Tibial nerve (tissue), 4 donors: ENCODE results near the gene VMAC. TPM values are rescaled to one million over a fixed set of nuclear protein-coding genes. Genes with fewer than 3 reads are reported as not detected.

Experiments
- DNase-seq, 2 donors: peaks; one replicate each; pipeline ENCODE4 v3.0.0-alpha.2; 2019; ENCODE audit warnings: low spot score in 2 of 2
- H3K27ac ChIP-seq, 4 donors: fragments of 200-600 bp; sonication (generic) in 3 of 4; one replicate each; pipeline ENCODE4 v1.5.1; 2017 to 2019; ENCODE audit warnings: mild to moderate bottlenecking in 1 of 4
- H3K27me3 ChIP-seq, 2 donors: fragments of 200-600 bp; sonication (generic) in 1 of 2; one replicate each; pipeline versions ENCODE4 v1.5.1 to v1.6.0; 2017 to 2019
- H3K36me3 ChIP-seq, 3 donors: fragments of 200-600 bp; sonication (generic); one replicate each; pipeline ENCODE4 v1.5.1; 2018 to 2019
- H3K4me1 ChIP-seq, 4 donors: fragments of 200-600 bp; sonication (generic) in 3 of 4; one replicate each; pipeline ENCODE4 v1.5.1; 2017 to 2019
- H3K4me3 ChIP-seq, 4 donors: fragments of 200-600 bp; sonication (generic) in 3 of 4; one replicate each; pipeline ENCODE4 v1.5.1; 2017 to 2019; ENCODE audit warnings: mild to moderate bottlenecking in 1 of 4, moderate library complexity in 1 of 4
- H3K9me3 ChIP-seq, 4 donors: fragments of 200-600 bp; sonication (generic) in 3 of 4; one replicate each; pipeline ENCODE4 v1.5.1; 2017 to 2019
- EP300 ChIP-seq, 2 donors: sonication (generic); formaldehyde crosslinking; IDR thresholded peaks; one replicate each; pipeline ENCODE4 v1.6.1; 2017; ENCODE audit warnings: antibody characterized with exemption in 2 of 2, mild to moderate bottlenecking in 1 of 2
- POLR2A ChIP-seq, 2 donors: fragments of 450-650 bp; IDR thresholded peaks; one replicate each; pipeline ENCODE4 v1.6.1; 2017; ENCODE audit warnings: antibody characterized with exemption in 2 of 2, mild to moderate bottlenecking in 2 of 2, moderate library complexity in 2 of 2
- WGBS, 2 donors: methylation state at CpG; one replicate each; pipeline ENCODE4 v1.1.5; 2018; 5-methylcytosine and 5-hydroxymethylcytosine counted together
- total RNA-seq, 4 donors: library from RNA; depleted of rRNA; stranded (reverse); fragments of >200 nt; gene quantifications; one replicate each; pipeline ENCODE4 v1.1.0, GENCODE V29; 2016
- TF ChIP-seq, protein P1 (sequence below), 5 experiments: fragments of 200-600 bp in 3 of 5; fragments of 450-650 bp in 2 of 5; sonication (generic) in 3 of 5; IDR thresholded peaks; one replicate each; pipeline ENCODE4 v1.5.1; 2016 to 2019; ENCODE audit warnings: antibody characterized with exemption in 5 of 5, mild to moderate bottlenecking in 3 of 5, moderate library complexity in 2 of 5

Gene VMAC
- total RNA-seq, 4 donors from 2014 or later: 8.3 to 16.7 (median 13.9) TPM

DNA sequence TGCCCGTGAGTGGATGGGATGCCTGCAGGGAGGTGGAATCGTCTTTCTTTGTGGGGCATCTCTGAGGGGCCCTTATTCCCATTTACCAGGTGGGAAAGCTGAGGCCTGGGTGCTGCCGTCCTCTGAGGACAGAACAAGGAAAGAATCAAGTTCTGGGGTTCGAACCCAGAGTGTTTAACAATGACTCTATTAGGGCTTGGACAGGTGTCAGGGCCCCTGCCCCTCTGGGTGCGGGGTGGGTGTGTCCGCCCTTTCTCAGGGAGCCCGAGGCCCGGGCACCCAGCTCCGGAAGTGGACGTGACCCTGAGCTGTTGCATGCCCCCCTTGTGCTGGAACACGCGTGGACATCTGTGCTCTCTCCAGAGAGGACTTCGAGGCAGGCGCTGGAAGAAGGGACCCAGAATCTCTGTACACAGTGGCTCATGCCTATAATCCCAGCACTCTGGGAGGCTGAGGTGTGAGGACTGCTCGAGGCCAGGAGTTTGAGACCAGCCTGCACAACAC lies 11.8 kb upstream of the VMAC start:
- H3K36me3 ChIP-seq: peaks cover 0 to 42% (median 2%) of the 10 kb centered on the region in 3 donors
- no peaks in the 10 kb centered on the region for H3K9me3 ChIP-seq
- 61 to 65% methylated on average over 12 to 15 of the region's 15 CpGs for WGBS, 2 donors
- H3K27ac ChIP-seq: no peak overlapping the region
- TF ChIP-seq EP300 (IDR thresholded peaks at IDR 0.05): no peak
- no peak for TF ChIP-seq POLR2A (IDR thresholded peaks at IDR 0.05)
- TF ChIP-seq, protein P1, sequence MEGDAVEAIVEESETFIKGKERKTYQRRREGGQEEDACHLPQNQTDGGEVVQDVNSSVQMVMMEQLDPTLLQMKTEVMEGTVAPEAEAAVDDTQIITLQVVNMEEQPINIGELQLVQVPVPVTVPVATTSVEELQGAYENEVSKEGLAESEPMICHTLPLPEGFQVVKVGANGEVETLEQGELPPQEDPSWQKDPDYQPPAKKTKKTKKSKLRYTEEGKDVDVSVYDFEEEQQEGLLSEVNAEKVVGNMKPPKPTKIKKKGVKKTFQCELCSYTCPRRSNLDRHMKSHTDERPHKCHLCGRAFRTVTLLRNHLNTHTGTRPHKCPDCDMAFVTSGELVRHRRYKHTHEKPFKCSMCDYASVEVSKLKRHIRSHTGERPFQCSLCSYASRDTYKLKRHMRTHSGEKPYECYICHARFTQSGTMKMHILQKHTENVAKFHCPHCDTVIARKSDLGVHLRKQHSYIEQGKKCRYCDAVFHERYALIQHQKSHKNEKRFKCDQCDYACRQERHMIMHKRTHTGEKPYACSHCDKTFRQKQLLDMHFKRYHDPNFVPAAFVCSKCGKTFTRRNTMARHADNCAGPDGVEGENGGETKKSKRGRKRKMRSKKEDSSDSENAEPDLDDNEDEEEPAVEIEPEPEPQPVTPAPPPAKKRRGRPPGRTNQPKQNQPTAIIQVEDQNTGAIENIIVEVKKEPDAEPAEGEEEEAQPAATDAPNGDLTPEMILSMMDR (IDR thresholded peaks at IDR 0.05): peak in 2 of 5 experiments; percentile 0 to 4
- peaks cover 0 to 34% of the 10 kb centered on the region in 2 donors for H3K27me3 ChIP-seq
- peaks cover 0 to 12% (median 2%) of the 10 kb centered on the region in 4 donors for H3K4me1 ChIP-seq
- DNase-seq: no peak
- no peak overlapping the region for H3K4me3 ChIP-seq

DNA sequence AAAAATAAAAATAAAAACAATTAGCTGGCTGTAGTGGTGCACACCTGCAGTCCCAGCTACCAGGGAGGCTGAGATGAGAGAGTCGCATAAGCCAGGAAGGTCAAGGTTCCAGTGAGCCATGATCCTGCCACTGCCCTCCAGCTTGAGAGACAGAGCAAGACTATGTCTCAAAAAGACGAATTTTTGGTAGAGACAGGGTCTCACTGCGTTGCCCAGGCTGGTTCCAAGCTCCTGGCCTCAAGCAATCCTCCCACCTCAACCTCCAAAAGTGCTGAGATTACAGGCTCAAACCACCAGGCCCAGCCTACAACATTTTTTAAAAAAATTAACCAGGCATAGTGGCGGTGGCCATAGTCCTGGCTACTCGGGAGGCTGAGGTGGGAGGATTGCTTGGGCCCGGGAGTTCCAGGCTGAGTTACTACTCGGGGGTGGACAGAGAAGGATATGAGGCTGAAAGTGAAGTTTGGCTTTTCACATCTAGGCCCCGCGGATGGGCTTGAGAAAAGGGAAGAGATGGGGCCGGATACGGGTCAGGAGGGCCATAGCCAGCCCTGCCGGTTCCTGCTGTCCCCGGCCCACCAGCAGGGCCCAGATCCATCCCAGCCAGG lies 11.3 kb upstream of the VMAC start:
- H3K4me3 ChIP-seq: no peak overlapping the region
- H3K27me3 ChIP-seq: peaks cover 0 to 34% of the 10 kb centered on the region in 2 donors
- no peaks in the 10 kb centered on the region for H3K9me3 ChIP-seq
- H3K36me3 ChIP-seq: peaks cover 0 to 43% (median 2%) of the 10 kb centered on the region in 3 donors
- peaks cover 0 to 12% (median 2%) of the 10 kb centered on the region in 4 donors for H3K4me1 ChIP-seq
- TF ChIP-seq POLR2A (IDR thresholded peaks at IDR 0.05) (no peak), EP300 (IDR thresholded peaks at IDR 0.05) (no peak)
- TF ChIP-seq, protein P1 (IDR thresholded peaks at IDR 0.05): no peak
- no peak overlapping the region for H3K27ac ChIP-seq
- DNase-seq: no peak
- 65 to 80% methylated on average over 13 of the region's 13 CpGs for WGBS, 2 donors

DNA sequence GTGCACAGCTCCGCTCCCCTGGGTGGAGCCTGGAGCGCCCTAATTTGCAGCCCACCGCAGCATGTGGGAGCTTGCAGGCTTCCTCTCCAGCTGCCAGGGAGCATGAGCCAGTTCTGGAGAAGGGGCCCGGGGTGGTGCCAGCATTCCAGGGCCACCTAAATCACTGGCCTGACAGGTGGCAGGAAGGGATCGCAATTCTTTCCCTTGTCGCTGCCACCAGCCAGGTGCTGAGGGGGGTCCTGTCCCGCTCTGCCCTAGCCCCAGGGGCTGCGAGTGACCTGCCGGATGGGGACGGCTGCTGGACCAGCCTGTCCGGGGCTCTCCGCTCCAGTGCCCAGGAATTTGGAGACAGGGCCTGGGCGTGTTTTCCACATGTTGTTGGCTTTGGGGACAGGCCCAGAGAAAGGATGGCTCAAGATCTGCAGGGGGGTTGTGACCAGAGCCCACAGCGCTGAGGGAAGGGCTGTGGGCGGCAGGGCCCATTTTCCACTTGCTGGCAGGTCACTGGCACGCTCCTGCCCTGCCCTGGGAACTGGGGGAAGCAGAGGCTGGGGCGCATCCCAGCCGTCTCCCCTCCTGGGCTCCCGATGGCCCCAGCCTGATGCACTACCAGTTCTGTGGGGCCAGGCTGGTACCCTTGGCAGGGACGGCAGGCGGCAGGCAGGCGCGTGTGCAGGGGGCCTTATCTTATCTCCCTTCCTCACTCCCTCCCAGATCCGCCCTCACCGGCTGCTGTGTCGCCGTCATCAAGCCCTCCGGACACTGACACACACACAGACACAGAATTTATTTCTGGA lies 10.6 kb upstream of the VMAC start:
- Histone ChIP-seq H3K36me3 (peaks cover 0 to 43% (median 2%) of the 10 kb centered on the region in 3 donors), H3K4me1 (peaks cover 0 to 12% (median 2%) of the 10 kb centered on the region in 4 donors), H3K9me3 (no peaks in the 10 kb centered on the region), H3K27me3 (peaks cover 0 to 33% of the 10 kb centered on the region in 2 donors), H3K4me3 (no peak overlapping the region), H3K27ac (no peak overlapping the region)
- TF ChIP-seq EP300 (IDR thresholded peaks at IDR 0.05) (no peak), POLR2A (IDR thresholded peaks at IDR 0.05) (no peak)
- TF ChIP-seq, protein P1 (IDR thresholded peaks at IDR 0.05): no peak
- 74 to 77% methylated on average over 24 to 26 of the region's 28 CpGs for WGBS, 2 donors
- no peak for DNase-seq

DNA sequence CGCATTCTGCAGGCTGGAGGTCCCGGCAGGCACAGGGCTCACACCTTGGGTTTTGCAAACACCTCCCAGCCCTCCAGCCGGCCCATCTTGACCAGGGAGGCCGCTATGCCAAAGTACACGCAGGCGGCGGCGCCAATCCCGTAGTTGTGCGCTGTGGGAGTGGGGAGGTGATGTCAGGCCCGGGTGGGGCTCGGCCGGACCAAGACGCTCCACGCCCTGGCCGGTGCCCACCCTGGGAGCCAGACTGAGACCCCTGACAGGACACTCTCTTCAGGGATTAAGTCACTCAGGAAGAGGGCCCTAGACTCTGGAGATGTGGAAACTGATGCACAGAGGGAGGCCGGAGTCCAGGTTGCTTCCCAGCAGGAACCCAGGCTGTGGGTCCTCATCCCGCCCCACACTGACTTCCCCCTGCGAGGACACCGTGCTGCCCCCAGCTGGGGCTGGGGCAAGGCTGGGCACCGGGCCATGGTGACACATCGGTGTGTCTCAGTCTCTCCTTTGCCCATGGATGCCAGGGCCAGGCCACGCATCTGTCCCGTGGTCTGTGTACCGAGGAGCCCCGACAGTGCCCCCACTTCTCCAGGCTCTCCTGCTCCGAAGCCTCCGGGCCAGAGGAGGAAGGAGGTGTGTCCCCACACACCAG lies 9.8 kb upstream of the VMAC start:
- TF ChIP-seq, protein P1 (IDR thresholded peaks at IDR 0.05): no peak
- no peak for TF ChIP-seq EP300 (IDR thresholded peaks at IDR 0.05)
- TF ChIP-seq POLR2A (IDR thresholded peaks at IDR 0.05): no peak
- no peak overlapping the region for H3K4me3 ChIP-seq
- DNase-seq: no peak
- WGBS, 2 donors: 79 to 86% methylated on average over 18 to 21 of the region's 28 CpGs
- peaks cover 0 to 12% (median 2%) of the 10 kb centered on the region in 4 donors for H3K4me1 ChIP-seq
- H3K27me3 ChIP-seq: peaks cover 0 to 26% of the 10 kb centered on the region in 2 donors
- H3K27ac ChIP-seq: no peak overlapping the region
- peaks cover 0 to 47% (median 2%) of the 10 kb centered on the region in 3 donors for H3K36me3 ChIP-seq
- H3K9me3 ChIP-seq: no peaks in the 10 kb centered on the region
